GM19452 (cell line): ENCODE data around the gene FBXO8.
A peak's percentile ranks its signal among the peaks of the same experiment; 100 is the strongest.
"Not testable (repeated sequence)": the region's sequence is repeated elsewhere in the genome, so short reads cannot be mapped to it uniquely, and the experiment has no call there.

Experiments
- ATAC-seq: cut with Tn5 transposase; IDR thresholded peaks from one replicate; pipeline ENCODE4 v1.9.1; 2021; ENCODE audit not compliant: unreplicated experiment

Gene FBXO8

DNA sequence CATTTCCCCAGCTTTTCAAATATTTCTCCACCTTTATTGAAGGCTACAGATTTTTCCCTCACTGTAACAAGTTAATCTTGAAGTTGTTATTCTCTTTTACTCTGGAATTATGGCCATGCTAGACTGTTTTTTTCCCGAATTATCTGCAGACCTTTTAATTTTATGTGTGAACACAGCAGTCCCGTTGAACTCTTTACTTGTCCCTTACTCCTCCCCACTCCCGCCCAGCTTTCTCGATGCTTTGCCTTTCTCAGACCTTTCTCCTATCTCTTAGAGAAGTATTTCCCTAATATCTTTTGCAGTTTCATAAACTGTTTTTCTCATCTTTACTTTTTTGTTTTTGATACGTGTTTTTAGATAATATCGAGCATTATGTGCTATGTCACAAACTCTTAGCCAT, 1.0 kb upstream of the FBXO8 start:
- no peak for ATAC-seq

DNA sequence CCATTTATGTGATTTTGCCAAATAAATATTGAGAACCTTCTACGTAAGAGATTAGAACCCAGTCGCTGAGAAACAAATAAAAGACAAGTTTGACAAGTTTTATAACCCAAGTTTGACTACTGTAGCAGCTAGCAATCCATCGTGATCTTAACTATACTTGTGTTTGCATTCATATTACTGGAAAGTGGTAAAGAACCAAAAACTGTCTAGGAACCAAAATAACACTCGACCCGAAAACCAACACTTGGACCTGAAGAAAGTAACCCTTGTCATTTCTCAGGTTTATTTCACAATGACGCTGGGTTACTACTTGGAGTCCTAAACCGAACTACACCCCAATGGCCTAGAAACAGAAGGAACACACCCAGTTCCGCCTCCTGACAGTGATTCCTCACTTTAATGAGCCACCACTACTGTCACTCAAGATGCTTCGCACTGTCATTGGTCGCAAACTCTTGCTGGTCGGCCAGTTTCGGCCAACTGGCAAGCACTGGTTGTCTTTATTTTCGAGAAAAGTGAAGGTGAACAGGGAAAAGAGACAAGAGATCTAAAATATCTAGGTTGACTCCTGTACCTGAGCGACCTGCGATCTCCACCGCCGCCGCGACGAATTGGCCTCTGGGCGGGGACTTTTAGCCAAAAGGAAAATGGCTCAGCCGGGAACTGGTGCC, 496 bp downstream of the FBXO8 start:
- peak; percentile 97 for ATAC-seq

- no peak for ATAC-seq
Measured at GRCh38 chr4:174281901-174282300, 1.6 kb downstream of the FBXO8 start.

GRCh38 chr4:174281182-174281737, 2.2 kb downstream of the FBXO8 start:
- no peak for ATAC-seq

GRCh38 chr4:174279433-174280155, 3.9 kb downstream of the FBXO8 start:
- no peak for ATAC-seq

- ATAC-seq: no peak
Measured at GRCh38 chr4:174278467-174278866, 5.0 kb downstream of the FBXO8 start.

GRCh38 chr4:174277433-174277832, 6.0 kb downstream of the FBXO8 start:
- no peak for ATAC-seq

DNA sequence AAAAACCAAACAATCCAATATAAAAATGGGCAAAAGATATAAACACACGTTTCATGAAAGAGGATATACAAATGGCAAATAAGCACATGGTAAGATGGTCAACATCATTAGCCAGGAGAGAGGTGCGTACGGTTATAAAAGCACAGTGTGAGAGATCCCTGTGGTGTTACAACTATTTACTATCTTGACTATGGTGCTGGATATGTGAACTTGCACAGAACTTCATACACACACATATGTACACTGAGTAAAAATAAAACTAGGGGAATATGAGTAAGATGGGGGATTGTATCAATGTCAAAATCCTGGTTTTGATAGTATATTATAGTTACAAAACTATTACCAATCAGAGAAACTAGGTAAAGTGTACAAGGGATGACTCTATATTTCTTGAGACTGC, 8.4 kb downstream of the FBXO8 start:
- no peak for ATAC-seq

- no peak for ATAC-seq
Measured at GRCh38 chr4:174274436-174274835, 9.0 kb downstream of the FBXO8 start.

DNA sequence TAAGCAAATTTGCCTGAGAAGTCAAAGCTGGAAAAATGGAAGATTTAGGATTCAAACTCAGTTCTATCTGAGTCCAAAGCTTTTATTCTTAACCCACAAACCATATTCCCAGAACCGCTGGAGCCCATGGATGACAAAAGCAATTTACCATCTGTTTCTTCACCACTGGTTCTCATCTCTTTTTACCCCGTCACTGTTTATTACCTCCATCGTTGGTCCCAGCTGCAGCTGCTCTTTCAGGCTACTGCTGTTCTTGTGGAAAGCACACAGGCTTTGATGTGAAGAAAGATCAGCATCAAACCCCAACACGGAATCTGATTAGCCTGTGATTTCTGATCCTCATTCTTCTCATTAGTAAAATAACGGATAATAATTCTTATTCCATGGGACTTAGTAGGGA, 9.5 kb downstream of the FBXO8 start:
- no peak for ATAC-seq

DNA sequence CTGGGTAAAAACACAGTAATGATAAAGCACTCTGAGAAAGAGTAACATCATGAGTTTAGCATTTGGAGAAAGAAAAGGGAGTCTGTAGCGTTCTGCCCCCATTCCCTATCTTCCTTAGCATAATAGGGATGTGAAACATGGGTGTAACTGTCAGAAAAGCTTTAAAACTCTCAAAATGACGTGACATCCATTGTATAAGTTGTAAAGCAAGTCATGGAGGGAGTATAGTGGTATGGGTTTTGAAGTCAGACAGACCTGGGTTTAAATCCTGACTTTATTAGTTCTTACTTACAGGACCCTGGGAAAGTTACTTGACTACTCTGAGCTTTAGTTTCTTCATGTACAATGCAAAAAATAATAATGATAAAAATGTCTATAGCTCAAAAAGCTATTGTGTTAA, 17.1 kb downstream of the FBXO8 start:
- ATAC-seq: no peak

DNA sequence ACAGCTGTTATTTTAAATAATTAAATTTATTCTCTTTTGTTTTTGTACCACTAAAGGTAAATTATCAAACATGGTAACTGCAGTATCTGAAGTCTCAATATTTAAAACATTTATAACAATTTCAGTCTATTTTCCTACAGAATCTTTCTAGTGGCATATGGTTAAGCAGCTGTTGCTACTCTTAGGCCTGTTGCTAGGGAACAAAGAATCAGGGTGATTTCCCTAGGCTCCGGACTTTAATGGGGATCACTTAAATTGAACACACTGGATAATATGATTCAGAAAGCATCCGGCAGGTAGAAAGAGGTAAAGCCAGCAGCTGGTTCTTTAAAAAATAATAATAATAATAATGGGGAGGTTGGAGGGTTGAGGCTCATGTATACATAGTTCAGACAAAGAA, 17.6 kb downstream of the FBXO8 start:
- no peak for ATAC-seq

DNA sequence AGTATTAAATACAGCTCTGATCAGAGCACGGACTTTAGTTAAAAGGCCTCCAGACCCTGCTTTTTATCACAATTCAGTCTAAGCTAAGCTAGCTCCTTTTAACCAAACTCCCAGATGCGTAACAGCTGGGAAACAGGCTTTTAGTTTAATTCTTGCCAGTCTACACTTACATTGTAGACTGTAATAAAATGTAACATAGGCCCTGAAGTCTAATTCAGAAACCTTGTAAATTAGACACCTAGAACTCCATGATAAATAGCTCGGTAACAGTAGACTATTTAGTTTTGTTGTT, 20.1 kb downstream of the FBXO8 start:
- no peak for ATAC-seq

DNA sequence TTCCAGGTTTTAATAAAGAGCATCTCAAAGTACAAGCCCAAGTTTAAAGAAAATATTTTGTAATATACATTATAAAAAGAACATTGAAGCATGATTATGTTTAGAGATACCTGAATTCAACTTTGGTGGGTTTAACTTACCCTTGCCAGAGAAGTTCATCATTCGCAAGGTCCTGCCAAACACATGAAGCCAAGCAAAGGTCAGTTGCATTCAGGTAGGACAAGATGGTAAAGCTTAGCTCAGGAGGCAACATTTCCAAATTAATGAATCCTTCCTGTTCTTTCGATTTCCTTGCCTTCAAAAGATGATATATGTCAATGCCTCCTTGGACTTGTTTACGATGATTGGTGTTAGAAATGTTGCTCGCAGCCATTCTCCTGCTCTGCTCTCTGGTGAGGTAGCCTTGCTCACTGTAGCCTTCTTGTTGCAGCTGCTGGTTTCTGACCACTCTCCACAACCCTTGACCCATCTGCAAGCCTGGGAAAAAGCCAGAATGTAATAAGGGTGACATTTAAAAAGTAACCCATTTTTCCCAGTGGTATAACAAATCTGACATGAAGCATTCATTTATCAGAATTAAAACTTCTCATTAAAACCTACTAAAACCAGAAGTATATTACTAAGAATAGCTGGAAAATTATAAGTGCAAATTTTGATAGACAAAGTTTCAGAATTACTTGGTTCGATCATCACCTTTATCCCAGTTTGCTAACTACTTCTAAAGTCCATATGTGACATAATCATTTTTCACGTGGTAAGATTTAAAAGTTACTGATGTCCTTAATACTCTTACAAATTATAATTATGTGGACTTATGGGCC, 20.6 kb downstream of the FBXO8 start:
- no peak for ATAC-seq

DNA sequence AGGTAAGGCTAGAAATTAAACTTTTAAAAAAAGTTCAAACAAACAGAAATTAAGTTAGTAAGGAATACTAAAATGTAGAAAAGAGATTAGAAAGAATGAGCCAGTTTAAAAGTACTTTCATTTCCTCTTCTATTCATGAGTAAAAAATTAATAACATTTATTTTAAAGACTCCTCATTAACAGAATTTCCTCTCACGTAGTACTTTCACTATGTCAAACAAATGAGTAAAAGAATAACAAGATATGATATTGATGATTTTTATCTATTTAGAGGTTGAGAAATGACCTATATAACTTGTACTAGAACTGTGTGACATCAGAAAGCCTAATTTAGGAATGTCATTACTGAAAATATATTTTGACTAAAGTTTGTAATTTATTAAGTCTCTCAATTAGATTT, 22.0 kb downstream of the FBXO8 start:
- not testable (repeated sequence) for ATAC-seq

DNA sequence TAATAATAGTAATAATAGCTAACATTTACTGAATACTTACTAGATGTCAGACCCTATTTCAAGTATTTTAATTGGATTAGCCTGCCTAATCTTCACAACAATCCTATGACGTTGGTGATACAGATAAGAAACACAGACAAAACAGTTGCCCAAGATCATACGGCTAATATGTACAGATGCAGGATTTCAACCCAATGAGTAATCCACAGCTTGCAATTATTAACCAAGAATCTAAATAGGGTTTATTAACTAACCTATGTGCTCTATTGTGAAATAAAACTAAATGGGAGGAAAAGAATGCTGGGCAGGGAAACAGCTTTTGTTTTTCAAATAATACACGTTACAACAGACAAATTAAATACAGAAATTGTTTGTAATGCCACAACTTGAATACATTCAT, 23.4 kb downstream of the FBXO8 start:
- peak; percentile 81 for ATAC-seq

GRCh38 chr4:174259580-174259979, 23.9 kb downstream of the FBXO8 start:
- ATAC-seq: no peak

DNA sequence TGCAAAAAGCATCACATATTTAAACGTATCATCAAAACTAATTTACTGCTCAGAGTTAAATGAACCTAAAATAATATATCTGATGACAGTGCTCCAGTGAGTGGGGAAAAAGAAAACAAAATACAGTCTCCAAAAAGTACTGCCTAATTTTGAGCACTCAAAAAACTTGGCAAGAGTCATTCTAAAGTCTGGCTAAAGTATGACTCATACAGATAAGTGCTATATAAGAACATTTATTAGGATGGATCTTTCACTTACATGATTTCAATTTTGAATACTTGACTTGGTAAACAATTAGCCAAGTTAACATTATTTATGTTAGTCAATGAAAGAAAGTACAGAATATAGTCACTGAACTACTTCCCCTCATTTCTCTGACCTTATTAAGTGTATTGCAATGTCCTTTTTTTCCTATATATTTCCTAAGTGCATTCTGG, 27.2 kb downstream of the FBXO8 start:
- ATAC-seq: no peak

DNA sequence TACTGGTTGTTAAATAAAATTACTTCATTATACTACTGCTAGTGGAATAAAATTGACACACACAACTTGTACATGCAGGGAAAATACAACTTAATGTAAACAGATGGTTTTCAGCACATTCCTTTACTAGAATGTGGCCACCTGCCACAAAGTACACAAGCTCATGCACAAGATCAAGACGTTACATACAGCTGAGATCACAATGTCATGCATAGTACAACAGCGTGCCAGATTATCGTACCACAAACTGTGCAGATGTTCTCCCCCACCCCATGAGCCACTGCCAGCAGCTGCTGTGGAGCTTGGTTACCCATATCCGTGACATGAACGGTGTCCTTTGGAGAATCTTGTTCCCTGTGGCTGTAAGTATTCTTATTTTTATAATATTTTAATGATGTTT, 27.7 kb downstream of the FBXO8 start:
- no peak for ATAC-seq

- no peak for ATAC-seq
Measured at GRCh38 chr4:174255374-174255773, 28.1 kb downstream of the FBXO8 start.

DNA sequence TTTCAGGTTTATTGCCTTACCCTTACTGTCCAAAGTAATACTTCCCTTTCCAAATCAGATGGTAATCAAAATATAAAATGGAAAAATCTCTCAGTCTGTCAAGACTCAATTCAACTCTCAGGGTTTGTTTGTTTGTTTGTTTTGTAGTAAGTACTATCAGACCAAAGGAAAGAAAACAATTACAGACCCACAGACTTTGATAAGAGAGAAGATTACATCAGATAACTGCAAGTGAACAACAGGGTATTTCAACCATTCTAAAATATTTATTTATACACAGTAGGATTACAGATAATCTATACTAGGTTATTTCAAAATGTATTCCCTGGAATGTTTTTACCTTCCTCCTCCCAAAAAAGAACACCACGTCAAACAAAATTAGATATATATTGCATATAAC, 28.9 kb downstream of the FBXO8 start:
- no peak for ATAC-seq

- no peak for ATAC-seq
Measured at GRCh38 chr4:174252412-174252811, 31.1 kb downstream of the FBXO8 start.
